GM19240 (cell line): Measurements from ENCODE around the gene EFNA4.

ENCODE experiments used
- DNase-seq: peaks from one replicate; pipeline ENCODE4 v3.0.0; 2011; ENCODE audit warnings: low spot score; ENCODE audit not compliant: insufficient read length

EFNA4 gene

GRCh38 chr1:155051777-155052398 lies 11.7 kb upstream of the EFNA4 start:
- no peak for DNase-seq

- no peak for DNase-seq
Measured at GRCh38 chr1:155052439-155053395, 10.8 kb upstream of the EFNA4 start.

- no peak for DNase-seq
Measured at GRCh38 chr1:155053531-155054105, 9.9 kb upstream of the EFNA4 start.

GRCh38 chr1:155057104-155057503 lies 6.4 kb upstream of the EFNA4 start:
- no peak for DNase-seq

GRCh38 chr1:155057788-155058211 lies 5.7 kb upstream of the EFNA4 start:
- DNase-seq: no peak

- DNase-seq: no peak
Measured at GRCh38 chr1:155060736-155061135, 2.8 kb upstream of the EFNA4 start.

- DNase-seq: peak; percentile 91
Measured at GRCh38 chr1:155061381-155062150, 2.0 kb upstream of the EFNA4 start.

- DNase-seq: no peak
Measured at GRCh38 chr1:155062151-155062686, 1.3 kb upstream of the EFNA4 start.

GRCh38 chr1:155062702-155063411 lies 683 bp upstream of the EFNA4 start:
- DNase-seq: no peak

GRCh38 chr1:155064111-155064831 lies 731 bp downstream of the EFNA4 start:
- DNase-seq: no peak

- DNase-seq: no peak
Measured at GRCh38 chr1:155064832-155065429, 1.4 kb downstream of the EFNA4 start.

GRCh38 chr1:155066777-155067176 lies 3.2 kb downstream of the EFNA4 start:
- no peak for DNase-seq

- DNase-seq: no peak
Measured at GRCh38 chr1:155068599-155068998, 5.1 kb downstream of the EFNA4 start.

- no peak for DNase-seq
Measured at GRCh38 chr1:155069551-155070157, 6.1 kb downstream of the EFNA4 start.

- DNase-seq: no peak
Measured at GRCh38 chr1:155070158-155070621, 6.7 kb downstream of the EFNA4 start.

GRCh38 chr1:155070721-155071569 lies 7.4 kb downstream of the EFNA4 start:
- peak; percentile 71 for DNase-seq

GRCh38 chr1:155071701-155072100 lies 8.2 kb downstream of the EFNA4 start:
- no peak for DNase-seq
